Smooth muscle cell of the brain vasculature (primary cell): ENCODE measurements around the gene SNX22.
"Not testable (repeated sequence)": the region's sequence is repeated elsewhere in the genome, so short reads cannot be mapped to it uniquely, and the experiment has no call there.

Source experiments
- DNase-seq: peaks from one replicate; pipeline ENCODE4 v3.0.0-alpha.2; 2012; ENCODE audit warnings: low read depth, low spot score

The SNX22 gene

GRCh38 chr15:64151727-64152506 lies at the start of gene SNX22:
Gene SNX22 (plus strand): TSS chr15:64151731. CDS start chr15:64151776, 45 bp downstream.
- DNase-seq, result no peak

DNA sequence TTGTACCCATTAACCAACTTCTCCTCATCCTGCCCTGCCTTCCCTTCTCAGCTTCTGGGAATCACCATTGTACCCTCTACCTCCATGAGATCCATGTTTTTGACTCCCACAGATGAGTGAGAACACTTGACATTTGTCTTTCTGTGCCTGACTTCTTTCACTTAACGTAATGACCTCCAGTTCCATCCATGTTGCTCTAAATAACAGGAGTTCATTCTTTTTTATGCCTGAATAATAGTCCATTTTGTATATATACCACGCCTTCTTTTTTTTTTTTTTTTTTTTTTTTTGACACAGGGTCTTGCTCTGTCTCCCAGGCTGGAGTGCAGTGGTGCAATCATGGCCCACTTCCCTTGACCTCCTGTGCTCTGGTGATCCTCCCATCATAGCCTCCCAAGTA lies 49.0 kb upstream of the SNX22 start:
- DNase-seq, result no peak

- no peak for DNase-seq
Measured at GRCh38 chr15:64105113-64105704, 46.3 kb upstream of the SNX22 start.

DNA sequence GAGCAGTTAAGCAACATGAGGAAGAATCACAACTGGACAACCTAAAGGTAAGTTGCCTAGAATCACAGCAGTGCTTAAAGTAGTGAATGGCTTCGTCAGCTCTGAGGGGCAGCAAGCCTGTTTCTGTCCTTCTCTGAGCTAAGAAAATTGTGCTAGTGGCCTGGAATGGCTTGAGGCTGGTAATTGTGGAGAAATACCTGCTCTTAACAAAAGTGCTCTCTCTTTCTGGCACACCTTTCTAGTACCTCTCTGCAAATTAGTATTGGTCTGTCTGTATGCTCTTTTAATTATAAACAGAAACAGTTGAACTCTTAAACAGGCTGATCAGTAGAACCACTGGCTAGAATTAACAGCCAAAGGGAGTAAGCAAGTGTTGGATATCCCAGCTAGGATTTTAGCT lies 44.2 kb upstream of the SNX22 start:
- no peak for DNase-seq

DNA sequence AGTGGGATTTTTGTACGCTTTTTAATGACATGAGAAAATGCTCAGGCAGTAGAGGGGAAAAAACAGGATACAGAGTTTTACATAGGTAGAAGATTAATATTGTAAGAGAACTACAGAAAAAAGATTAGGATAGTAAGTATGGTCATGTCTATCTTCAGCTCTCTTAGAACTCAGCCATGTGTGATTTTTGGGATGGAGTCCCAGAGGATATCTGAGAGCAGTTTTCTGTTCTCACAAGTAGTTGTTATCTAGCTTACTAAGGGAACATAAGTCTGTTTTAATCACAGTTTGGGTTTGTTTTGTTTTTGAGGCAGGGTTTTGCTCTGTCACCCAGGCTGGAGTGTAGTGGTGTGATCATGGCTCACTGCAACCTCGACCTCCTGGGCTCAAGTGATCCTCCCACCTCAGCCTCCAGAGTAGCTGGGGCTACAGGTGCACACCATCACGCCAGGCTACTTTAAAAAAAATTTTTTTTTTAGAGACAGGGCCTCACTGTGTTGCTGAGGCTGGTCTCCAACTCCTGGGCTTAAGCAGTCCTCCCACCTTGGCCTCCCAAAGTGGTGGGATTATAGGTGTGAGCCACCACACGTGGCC lies 41.3 kb upstream of the SNX22 start:
- not testable (repeated sequence) for DNase-seq

GRCh38 chr15:64110950-64111678 lies 40.4 kb upstream of the SNX22 start:
- no peak for DNase-seq

DNA sequence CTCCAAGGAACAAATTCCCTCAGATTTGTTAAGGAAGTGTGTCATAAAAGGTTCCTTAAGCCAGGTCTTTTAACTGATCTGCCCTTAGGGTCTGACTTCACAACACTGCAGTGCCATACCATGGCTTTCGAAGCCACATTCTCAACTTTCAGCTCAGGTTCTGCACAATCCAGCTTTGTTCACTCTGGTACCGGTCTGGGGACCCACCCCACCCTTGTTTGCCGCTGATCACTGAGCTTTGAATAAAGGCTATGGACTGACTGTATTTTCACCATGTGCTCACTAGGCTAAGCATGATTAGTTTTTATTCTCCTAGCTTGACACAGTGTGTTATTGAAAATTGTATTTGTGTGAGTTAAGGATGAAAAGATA lies 39.9 kb upstream of the SNX22 start:
- DNase-seq, result no peak

DNA sequence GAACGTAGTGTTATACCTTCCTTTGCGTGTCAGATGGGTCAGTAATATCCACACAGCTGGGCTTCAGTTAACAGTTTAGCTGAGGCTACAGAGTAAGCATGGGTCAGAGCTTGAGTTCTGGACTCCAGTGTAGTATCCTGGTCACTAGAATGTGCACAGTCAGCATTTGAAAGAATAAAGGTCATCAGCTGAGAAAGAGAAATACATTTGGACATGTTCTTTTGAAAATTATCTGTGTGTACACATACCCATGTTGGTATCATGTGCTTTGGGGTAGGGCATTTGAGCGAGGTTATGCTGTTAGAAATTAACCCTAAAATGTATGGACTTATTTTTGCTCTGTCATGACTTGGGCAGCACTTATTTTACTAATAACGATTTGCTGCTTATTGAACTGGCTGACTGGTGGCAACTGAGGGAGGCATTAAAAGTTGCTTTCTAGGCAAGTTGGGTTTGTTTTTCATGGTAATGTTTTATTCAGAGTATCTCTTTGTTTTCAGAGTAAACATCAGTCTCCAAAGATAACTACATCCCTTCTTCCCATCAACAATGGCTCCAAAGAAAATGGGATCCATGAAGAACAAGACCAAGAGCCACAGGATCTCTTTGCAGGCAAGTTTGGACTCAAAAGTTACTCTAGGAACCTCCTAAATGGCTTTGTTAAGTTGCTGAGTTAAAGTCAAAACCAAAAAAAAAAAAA lies 39.3 kb upstream of the SNX22 start:
- DNase-seq, result no peak

DNA sequence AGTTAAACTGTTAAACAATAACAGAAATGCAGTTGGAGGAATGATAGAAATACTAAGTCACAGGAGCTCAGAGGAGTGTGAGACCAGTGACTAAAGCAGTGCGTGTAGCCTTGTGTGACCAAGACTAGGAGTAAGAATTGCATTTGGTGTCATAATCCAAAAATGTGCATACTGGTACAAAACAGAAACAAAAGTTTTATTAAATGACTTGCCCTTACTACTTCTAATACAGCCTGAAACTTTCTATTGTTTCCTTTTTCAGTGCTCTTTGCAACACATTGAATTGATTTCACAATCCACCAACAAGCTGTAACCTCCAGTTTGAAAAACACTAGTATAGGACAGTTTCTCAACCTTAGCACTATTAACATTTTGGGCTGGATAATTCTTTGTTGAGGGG lies 38.6 kb upstream of the SNX22 start:
- no peak for DNase-seq

DNA sequence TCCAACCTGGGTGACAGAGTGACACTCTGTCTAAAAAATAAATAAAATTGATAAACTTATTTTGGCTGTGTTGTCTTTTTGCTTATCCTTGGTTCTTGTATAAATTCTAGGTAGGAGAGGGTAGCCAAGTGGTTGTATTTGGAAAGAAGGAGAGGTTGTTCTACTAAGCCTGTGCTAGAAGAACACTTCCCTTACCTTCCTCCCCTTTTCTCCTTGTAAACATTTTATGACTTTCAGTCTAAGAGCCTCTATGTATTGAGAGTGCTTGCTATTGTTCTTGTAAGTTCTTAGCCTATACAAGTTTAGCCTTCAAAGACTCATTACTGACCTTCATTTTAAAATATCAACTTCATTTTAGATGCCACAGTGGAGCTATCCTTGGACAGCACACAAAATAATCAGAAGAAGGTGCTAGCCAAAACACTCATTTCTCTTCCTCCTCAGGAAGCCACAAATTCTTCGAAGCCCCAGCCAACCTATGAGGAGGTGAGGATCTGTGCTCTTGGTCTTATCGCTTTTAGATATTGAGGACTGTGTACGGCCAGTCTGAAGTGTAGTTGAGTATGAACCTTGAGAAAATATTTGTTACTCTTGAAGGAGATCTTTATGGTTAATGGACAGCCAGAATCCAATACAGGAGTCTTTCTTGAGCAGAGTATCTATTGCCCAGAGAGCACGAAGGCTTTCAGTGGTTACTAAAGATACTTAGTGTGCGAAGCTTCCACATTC lies 33.6 kb upstream of the SNX22 start:
- no peak for DNase-seq

DNA sequence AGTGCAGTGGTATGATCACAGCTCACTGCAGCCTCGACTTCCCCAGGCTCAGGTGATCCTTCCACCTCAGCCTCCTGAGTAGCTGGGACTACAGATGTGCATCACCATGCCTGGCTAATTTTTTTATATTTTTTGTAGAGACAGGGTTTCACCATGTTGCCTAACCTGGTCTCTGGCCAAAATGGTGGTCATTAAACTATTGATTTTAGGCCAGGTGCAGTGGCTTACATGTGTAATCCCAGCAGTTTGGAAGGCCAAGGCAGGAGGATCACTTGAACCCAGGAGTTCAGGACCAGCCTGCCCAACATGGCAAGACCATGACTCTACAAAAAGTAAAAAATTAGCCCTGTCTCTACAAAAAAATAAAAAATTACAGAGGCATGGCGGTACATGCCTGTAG lies 31.2 kb upstream of the SNX22 start:
- not testable (repeated sequence) for DNase-seq

DNA sequence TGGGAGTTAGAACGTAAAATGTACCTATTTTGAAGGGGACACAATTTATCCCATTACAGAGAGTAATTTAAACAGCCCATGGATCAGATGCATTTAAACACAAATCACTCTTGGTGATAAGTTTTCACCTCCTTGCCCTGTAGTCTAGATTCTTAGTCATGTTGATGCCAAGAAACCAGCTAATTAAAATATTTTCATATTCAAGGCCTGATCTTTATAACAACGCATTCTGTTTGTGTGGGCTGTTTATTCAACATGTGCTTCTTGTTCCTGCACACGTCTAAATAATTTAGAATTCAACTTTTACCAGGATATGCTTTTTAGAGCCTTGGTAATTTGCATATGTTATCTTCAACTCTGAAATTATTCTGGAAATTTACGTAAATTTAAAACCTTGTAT lies 29.9 kb upstream of the SNX22 start:
- DNase-seq, result no peak

- no peak for DNase-seq
Measured at GRCh38 chr15:64122444-64122843, 29.1 kb upstream of the SNX22 start.

DNA sequence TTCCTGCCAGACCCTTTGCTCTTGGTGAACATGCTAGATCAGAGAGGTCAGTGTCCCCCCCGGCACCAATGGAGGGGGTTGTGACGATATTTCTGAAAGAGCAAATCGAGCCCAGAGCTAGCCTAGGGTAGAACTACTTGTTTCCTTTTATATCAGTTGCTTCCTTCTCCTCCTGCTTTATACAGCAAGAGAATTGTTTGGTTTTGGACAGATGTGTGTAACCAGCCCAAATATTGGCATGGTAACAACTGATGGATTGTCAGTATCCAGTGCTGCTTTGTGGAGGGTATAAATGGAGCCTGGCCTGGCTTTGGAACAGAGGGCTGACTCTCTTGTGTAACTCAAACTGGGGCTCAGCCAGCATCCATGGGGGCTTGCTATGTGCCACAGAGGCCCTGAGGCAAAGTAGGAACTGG lies 28.6 kb upstream of the SNX22 start:
- no peak for DNase-seq

GRCh38 chr15:64125978-64126377 lies 25.6 kb upstream of the SNX22 start:
- DNase-seq, result no peak

- no peak for DNase-seq
Measured at GRCh38 chr15:64127521-64128270, 23.8 kb upstream of the SNX22 start.

- no peak for DNase-seq
Measured at GRCh38 chr15:64130159-64130558, 21.4 kb upstream of the SNX22 start.

DNA sequence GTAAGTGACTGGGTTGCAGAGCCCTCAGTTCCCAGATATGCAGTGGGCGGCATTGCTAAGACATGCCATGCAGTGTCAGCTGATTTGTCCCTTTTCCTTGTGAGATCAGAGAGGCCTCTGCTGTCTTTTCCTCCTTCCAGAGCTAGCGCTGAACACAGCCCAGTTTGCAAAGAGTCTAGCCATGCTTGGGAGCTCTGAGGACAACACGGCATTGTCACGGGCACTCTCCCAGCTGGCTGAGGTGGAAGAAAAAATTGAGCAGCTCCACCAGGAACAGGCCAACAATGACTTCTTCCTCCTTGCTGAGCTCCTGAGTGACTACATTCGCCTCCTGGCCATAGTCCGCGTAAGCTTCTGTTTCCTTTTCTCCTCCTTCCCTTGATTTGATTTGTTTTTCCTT lies 20.0 kb upstream of the SNX22 start:
- DNase-seq, result no peak

- no peak for DNase-seq
Measured at GRCh38 chr15:64132217-64132616, 19.3 kb upstream of the SNX22 start.

DNA sequence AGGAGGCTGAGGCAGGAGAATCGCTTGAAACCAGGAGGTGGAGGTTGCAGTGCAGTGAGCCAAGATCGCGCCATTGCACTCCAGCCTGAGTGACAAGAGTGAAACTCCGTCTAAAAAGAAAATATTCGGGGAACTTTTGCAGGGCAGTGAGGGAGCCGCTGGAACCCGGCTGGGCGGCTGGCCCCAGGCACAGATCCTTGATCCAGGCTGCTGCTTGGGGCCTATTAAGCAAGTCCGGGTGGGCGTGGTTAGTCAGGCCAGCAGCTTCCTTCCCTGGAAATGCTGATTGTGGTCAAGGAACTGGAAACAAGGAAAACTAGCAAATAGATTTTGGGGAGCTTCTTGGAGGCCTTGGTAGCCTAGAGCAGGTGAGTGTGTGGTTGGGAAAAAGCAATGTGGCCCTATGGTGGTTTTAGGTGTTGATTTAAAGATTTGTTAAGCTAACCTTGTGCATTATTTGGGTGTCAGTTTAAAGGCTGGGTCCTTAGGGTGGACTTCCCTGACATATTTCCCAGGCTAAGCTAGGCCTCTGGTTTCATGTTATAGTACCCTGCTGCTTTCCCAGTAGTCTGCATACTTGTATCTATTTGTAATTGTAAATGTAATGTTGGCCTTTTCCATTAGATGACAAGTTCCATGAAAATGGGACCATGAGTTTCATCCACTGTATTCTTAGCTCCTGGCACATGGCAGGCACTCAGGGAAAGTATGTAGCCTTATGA lies 17.7 kb upstream of the SNX22 start:
- DNase-seq, result no peak
